Measurements from ENCODE around the gene SMYD1.

DNA sequence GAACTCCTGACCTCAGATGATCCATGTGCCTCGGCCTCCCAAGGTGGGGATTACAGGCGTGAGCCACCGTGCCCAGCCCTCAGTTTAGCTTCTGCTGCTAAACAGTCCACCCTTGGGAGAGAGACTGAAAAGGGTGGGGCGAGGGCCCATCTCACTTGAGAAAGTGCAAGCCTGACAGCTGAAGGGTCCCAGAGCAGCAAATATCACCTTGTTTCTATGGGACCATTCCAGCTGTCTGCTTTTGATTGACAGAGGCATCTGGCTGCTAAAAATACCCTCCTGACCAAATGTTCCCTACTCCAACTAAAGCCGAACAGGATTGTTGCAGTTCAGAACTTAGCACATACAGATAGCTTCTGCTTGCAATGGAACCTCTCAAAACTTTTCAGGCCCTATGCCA lies 436 bp upstream of the SMYD1 start:
- TF ChIP-seq CTCF (IDR thresholded peaks at IDR 0.05) = no peak
- no peak for TF ChIP-seq POLR2A (IDR thresholded peaks at IDR 0.05)
- TF ChIP-seq POLR2AphosphoS5 (IDR thresholded peaks at IDR 0.05) = no peak
